Esophagus squamous epithelium (tissue), 5 donors: ENCODE data around the gene ZNF480. TPM values are rescaled to one million over a fixed set of nuclear protein-coding genes. Genes with fewer than 3 reads are reported as not detected.

ENCODE experiments used
- DNase-seq: peaks from one replicate; lab custom pipeline; 2025; lab: John Stamatoyannopoulos, UW
- H3K27ac ChIP-seq, 4 donors: fragments of 200-600 bp; sonication (generic); one replicate each; pipeline ENCODE4 v1.5.1; 2016 to 2019; ENCODE audit warnings: mild to moderate bottlenecking in 1 of 4
- H3K27me3 ChIP-seq, 4 donors: fragments of 200-600 bp; sonication (generic); 1 replicate in 3 of 4; 2 replicates in 1 of 4; pipeline versions ENCODE4 v1.5.1 to v1.6.0; 2017 to 2021; ENCODE audit warnings: antibody characterized with exemption in 1 of 4
- H3K36me3 ChIP-seq, 3 donors: fragments of 200-600 bp; sonication (generic); one replicate each; pipeline ENCODE4 v1.5.1; 2016 to 2019
- H3K4me1 ChIP-seq, 3 donors: fragments of 200-600 bp; sonication (generic); one replicate each; pipeline ENCODE4 v1.5.1; 2017 to 2019
- H3K4me3 ChIP-seq, 4 donors: fragments of 200-600 bp; sonication (generic); 1 replicate in 3 of 4; 2 replicates in 1 of 4; pipeline ENCODE4 v1.5.1; 2016 to 2019; ENCODE audit warnings: mild to moderate bottlenecking in 2 of 4, moderate library complexity in 1 of 4
- H3K9me3 ChIP-seq, 3 donors: fragments of 200-600 bp; sonication (generic); one replicate each; pipeline ENCODE4 v1.5.1; 2016 to 2019
- POLR2A ChIP-seq, 4 donors: fragments of 450-650 bp; IDR thresholded peaks; one replicate each; pipeline ENCODE4 v1.6.1; 2017; ENCODE audit warnings: antibody characterized with exemption in 4 of 4, mild to moderate bottlenecking in 4 of 4, moderate library complexity in 3 of 4
- whole genome bisulfite sequencing, 2 donors: methylation state at CpG; one replicate each; pipeline ENCODE4 v1.1.5; 2018; 5-methylcytosine and 5-hydroxymethylcytosine counted together
- intact Hi-C: fragments of 100-400 bp; cut with DNase I; formaldehyde crosslinking; loops from one replicate; pipeline ENCODE4 v1.15.0; 2022
- total RNA-seq, 4 donors: library from RNA; depleted of rRNA; stranded (reverse); fragments of >200 nt; gene quantifications; one replicate each; pipeline ENCODE4 v1.1.0, GENCODE V29; 2016
- TF ChIP-seq, protein P1 (sequence below), 6 experiments: fragments of 450-650 bp in 4 of 6; fragments of 200-600 bp in 2 of 6; sonication (generic) in 2 of 6; IDR thresholded peaks; one replicate each; pipeline ENCODE4 v1.5.1; 2016 to 2019; ENCODE audit warnings: antibody characterized with exemption in 6 of 6, mild to moderate bottlenecking in 4 of 6, moderate library complexity in 4 of 6
- donor health status: DM: yes; HTN: yes; CAD: no.

Gene ZNF480
- total RNA-seq, 4 donors from 2014 or later = 4.8 to 9.2 (median 6.8) TPM

DNA sequence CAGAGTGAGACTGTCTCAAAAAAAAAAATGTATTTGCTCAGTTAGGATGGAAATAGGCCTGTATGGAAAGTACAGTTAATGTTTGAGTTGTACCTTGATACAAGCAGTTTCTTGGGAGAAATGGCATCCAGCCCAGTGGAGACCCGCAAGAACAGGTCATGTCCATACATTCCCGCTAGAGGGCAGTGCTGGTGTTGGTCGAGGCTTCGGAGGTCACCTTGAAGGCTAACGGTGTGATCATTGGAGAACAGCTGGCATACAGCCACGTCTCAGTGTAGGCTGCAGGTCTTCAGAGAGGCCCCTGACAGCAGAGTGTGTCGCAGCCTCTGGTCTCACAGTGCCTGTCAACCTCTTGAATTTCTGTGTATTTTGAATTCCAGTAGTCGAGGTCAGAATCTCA, 46.6 kb downstream of the ZNF480 start:
- intact Hi-C loops = no loop called here
- H3K4me3 ChIP-seq = no peak overlapping the region
- peaks cover 0 to 11% (median 0%) of the 10 kb centered on the region in 3 donors for H3K36me3 ChIP-seq
- peaks cover 0 to 59% (median 0%) of the 10 kb centered on the region in 3 donors for H3K9me3 ChIP-seq
- TF ChIP-seq POLR2A (IDR thresholded peaks at IDR 0.05) = no peak
- TF ChIP-seq, protein P1, sequence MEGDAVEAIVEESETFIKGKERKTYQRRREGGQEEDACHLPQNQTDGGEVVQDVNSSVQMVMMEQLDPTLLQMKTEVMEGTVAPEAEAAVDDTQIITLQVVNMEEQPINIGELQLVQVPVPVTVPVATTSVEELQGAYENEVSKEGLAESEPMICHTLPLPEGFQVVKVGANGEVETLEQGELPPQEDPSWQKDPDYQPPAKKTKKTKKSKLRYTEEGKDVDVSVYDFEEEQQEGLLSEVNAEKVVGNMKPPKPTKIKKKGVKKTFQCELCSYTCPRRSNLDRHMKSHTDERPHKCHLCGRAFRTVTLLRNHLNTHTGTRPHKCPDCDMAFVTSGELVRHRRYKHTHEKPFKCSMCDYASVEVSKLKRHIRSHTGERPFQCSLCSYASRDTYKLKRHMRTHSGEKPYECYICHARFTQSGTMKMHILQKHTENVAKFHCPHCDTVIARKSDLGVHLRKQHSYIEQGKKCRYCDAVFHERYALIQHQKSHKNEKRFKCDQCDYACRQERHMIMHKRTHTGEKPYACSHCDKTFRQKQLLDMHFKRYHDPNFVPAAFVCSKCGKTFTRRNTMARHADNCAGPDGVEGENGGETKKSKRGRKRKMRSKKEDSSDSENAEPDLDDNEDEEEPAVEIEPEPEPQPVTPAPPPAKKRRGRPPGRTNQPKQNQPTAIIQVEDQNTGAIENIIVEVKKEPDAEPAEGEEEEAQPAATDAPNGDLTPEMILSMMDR (IDR thresholded peaks at IDR 0.05) = peak in 2 of 6 experiments; percentile 32 to 37
- no peak for DNase-seq
- no peaks in the 10 kb centered on the region for H3K27me3 ChIP-seq
- 23 to 26% methylated on average over 6 to 8 of the region's 8 CpGs for WGBS, 2 donors
- no peaks in the 10 kb centered on the region for H3K4me1 ChIP-seq
- no peak overlapping the region for H3K27ac ChIP-seq

DNA sequence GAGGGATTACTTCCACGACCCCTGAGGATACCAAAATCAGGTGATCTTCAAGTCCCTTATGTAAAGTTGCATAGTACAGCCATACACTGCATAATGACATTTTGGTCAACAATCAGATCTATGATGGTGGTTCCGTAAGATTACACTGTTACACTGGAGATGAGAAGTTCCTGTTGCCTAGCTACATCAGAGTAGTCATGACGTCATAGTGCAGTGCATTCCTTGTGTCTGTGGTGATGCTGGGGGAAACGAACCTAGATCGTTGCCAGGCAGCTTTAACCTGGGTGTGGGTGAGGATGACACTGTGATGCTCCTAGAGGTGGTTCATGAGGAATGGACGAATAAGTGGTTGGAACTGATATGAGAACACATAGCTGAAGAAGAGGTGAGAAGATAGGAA, 48.2 kb downstream of the ZNF480 start:
- H3K27me3 ChIP-seq = no peaks in the 10 kb centered on the region
- H3K9me3 ChIP-seq = peaks cover 0 to 74% (median 0%) of the 10 kb centered on the region in 3 donors
- H3K4me1 ChIP-seq = no peaks in the 10 kb centered on the region
- intact Hi-C loops = no loop called here
- TF ChIP-seq, protein P1 (IDR thresholded peaks at IDR 0.05) = no peak
- no peak for TF ChIP-seq POLR2A (IDR thresholded peaks at IDR 0.05)
- H3K27ac ChIP-seq = no peak overlapping the region
- H3K4me3 ChIP-seq = no peak overlapping the region
- no peak for DNase-seq
- 77 to 82% methylated on average over 6 of the region's 6 CpGs for WGBS, 2 donors
- peaks cover 0 to 24% (median 0%) of the 10 kb centered on the region in 3 donors for H3K36me3 ChIP-seq

DNA sequence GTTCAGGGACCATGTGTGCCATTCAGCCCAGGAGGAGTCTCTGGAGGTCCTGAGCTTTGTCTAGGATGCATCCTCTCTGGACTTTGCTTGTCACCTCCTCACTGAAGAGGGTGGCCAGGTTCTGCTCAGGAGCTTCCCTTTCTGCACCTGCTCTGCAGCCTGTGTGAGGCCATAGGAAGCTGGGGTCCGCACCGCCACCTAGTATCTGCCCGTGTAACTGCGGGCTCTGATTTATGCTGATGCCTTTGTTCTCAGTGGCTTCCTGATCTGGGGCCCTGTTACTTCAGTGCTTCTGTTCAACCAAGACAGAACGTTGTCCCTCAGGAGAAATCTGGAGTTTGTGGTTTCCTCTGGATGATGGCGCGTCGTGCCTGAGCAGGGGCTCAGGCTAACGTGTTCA, 54.5 kb downstream of the ZNF480 start:
- WGBS, 2 donors = 76% methylated on average over 8 of the region's 9 CpGs; no CpG with 5 or more reads in 1 of the 2 donors
- peaks cover 0 to 80% (median 0%) of the 10 kb centered on the region in 3 donors for H3K36me3 ChIP-seq

DNA sequence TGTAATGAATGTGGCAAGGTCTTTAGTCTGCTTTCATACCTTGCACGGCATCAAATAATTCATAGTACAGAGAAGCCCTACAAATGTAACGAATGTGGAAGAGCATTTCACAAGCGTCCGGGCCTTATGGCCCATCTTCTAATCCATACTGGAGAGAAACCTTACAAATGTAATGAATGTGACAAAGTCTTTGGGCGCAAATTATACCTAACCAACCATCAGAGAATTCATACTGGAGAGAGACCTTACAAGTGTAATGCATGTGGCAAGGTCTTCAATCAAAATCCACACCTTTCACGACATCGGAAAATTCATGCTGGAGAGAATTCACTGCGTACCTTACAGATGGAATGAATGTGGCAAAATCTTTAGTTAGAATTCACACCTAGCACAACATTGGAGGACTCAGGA, 69.5 kb downstream of the ZNF480 start:
- Histone ChIP-seq H3K27me3 (no peaks in the 10 kb centered on the region), H3K27ac (no peak overlapping the region), H3K4me1 (peaks cover 0 to 15% (median 3%) of the 10 kb centered on the region in 3 donors), H3K36me3 (peaks cover 0 to 43% (median 0%) of the 10 kb centered on the region in 3 donors), H3K9me3 (peaks cover 0 to 82% (median 48%) of the 10 kb centered on the region in 3 donors), H3K4me3 (no peak overlapping the region)
- 93 to 95% methylated on average over 8 of the region's 8 CpGs for WGBS, 2 donors
- no peak for DNase-seq
- intact Hi-C loops = no loop called here
- TF ChIP-seq POLR2A (IDR thresholded peaks at IDR 0.05) = no peak
- TF ChIP-seq, protein P1 (IDR thresholded peaks at IDR 0.05) = no peak

More for the DNA sequence above, 54.5 kb downstream of the ZNF480 start:
- no peaks in the 10 kb centered on the region for H3K27me3 ChIP-seq
- H3K4me3 ChIP-seq = no peak overlapping the region
- H3K27ac ChIP-seq = no peak overlapping the region
- intact Hi-C loops = no loop called here
- TF ChIP-seq, protein P1 (IDR thresholded peaks at IDR 0.05) = no peak
- no peak for TF ChIP-seq POLR2A (IDR thresholded peaks at IDR 0.05)
- no peaks in the 10 kb centered on the region for H3K4me1 ChIP-seq
- DNase-seq = no peak
- H3K9me3 ChIP-seq = peaks cover 0 to 69% (median 3%) of the 10 kb centered on the region in 3 donors

DNA sequence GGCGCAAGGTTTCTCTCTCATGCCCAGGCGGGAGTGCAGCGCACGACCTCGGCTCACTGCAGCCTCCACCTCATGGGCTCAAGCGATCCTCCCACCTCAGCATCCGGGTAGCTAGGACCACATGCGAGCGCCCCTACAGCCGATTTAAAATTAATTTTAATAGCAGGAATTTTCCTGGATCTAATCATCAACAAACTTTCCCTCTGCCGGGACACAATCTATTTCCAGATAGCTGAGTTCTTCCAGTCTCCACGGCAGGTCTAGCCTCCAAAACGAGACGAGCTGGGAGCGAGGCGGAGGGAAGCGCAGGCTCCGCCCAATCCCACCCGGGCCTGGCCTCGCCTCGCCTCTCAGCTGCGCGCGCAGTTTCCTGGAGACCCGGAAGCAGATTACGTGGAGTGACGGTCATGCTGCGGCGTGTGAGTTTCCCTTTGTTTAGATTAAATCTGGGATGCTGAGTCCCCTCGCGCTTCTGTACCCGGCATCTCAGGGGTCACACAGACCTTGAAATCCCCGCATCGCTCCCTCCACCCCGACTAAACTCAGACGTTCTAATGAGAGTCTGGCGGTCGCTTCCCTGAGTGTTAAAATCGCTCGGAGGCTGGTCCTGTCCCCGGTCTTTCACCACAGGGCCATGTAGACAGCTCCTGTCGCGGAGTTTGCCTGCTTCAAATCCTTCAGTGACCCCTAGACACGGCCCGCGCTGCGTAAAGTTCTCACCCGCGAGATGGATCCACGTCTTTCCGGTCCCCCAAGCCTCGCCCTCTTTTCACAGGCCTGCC, 72.8 kb downstream of the ZNF480 start, which contains the start of gene ZNF880:
TSS of gene ZNF880 (plus strand) at position 365 of the 782 bp plus-strand sequence. CDS start at position 408, 43 bp downstream.
- H3K9me3 ChIP-seq = peaks cover 0 to 77% (median 34%) of the 10 kb centered on the region in 3 donors
- H3K4me1 ChIP-seq = peaks cover 0 to 15% (median 3%) of the 10 kb centered on the region in 3 donors
- peak; percentile 51 for DNase-seq
- peak in 1 of 4 donors; percentile 27 for TF ChIP-seq POLR2A (IDR thresholded peaks at IDR 0.05)
- TF ChIP-seq, protein P1 (IDR thresholded peaks at IDR 0.05) = no peak
- WGBS, 2 donors = 5% methylated on average over 41 to 45 of the region's 52 CpGs
- intact Hi-C loops = no loop called here
- peaks cover 0 to 51% (median 10%) of the 10 kb centered on the region in 3 donors for H3K36me3 ChIP-seq
- H3K27ac ChIP-seq = peak within 1 kb of the TSS; percentile 83 to 95 (median 90)
- peak within 1 kb of the TSS; percentile 43 to 74 (median 66) for H3K4me3 ChIP-seq
- H3K27me3 ChIP-seq = no peaks in the 10 kb centered on the region
